Breast epithelium (tissue), 4 donors: ENCODE measurements around the gene EBF3. TPM values are rescaled to one million over a fixed set of nuclear protein-coding genes. Genes with fewer than 3 reads are reported as not detected.

ENCODE experiments used
- DNase-seq, 2 donors: peaks; one replicate each; pipeline ENCODE4 v3.0.0-alpha.2; 2019; ENCODE audit warnings: low spot score in 2 of 2
- H3K27ac ChIP-seq, 2 donors: fragments of 200-600 bp; sonication (generic) in 1 of 2; one replicate each; pipeline ENCODE4 v1.5.1; 2016 to 2019; ENCODE audit warnings: mild to moderate bottlenecking in 1 of 2
- H3K27me3 ChIP-seq, 2 donors: fragments of 200-600 bp; sonication (generic) in 1 of 2; one replicate each; pipeline versions ENCODE4 v1.5.1 to v1.6.0; 2017 to 2019; ENCODE audit warnings: control low read depth in 1 of 2, mild to moderate bottlenecking in 1 of 2
- H3K36me3 ChIP-seq: fragments of 200-600 bp; one replicate; pipeline ENCODE4 v1.5.1; 2019
- H3K4me1 ChIP-seq, 2 donors: fragments of 200-600 bp; sonication (generic); one replicate each; pipeline ENCODE4 v1.5.1; 2016 to 2019; ENCODE audit warnings: control low read depth in 1 of 2
- H3K4me3 ChIP-seq, 3 donors: fragments of 200-600 bp; sonication (generic); 1 replicate in 2 of 3; 2 replicates in 1 of 3; pipeline ENCODE4 v1.5.1; 2016 to 2019; ENCODE audit warnings: mild to moderate bottlenecking in 3 of 3, moderate library complexity in 2 of 3
- H3K9me3 ChIP-seq, 2 donors: fragments of 200-600 bp; sonication (generic) in 1 of 2; one replicate each; pipeline ENCODE4 v1.5.1; 2016 to 2019; ENCODE audit warnings: control low read depth in 1 of 2
- CTCF ChIP-seq, 3 donors: fragments of 450-650 bp; IDR thresholded peaks; one replicate each; pipeline ENCODE4 v1.5.1; 2016 to 2017; ENCODE audit warnings: antibody characterized with exemption in 3 of 3, mild to moderate bottlenecking in 3 of 3, moderate library complexity in 3 of 3
- POLR2A ChIP-seq: fragments of 450-650 bp; IDR thresholded peaks from one replicate; pipeline ENCODE4 v1.6.1; 2016; ENCODE audit warnings: antibody characterized with exemption, mild to moderate bottlenecking, moderate library complexity
- POLR2AphosphoS5 ChIP-seq, 3 donors: sonication (generic); formaldehyde crosslinking; IDR thresholded peaks; one replicate each; pipeline ENCODE4 v1.6.1; 2017; ENCODE audit warnings: antibody characterized with exemption in 3 of 3
- intact Hi-C: fragments of 100-400 bp; cut with DNase I; formaldehyde crosslinking; loops from one replicate; pipeline ENCODE4 v1.15.1; 2023; ENCODE audit warnings: low total_unique reads
- total RNA-seq, 3 donors: library from RNA; depleted of rRNA; stranded (reverse); fragments of >200 nt; gene quantifications; one replicate each; pipeline ENCODE4 v1.1.0, GENCODE V29; 2016

Gene EBF3
- total RNA-seq, 3 donors from 2014 or later: 4.2 to 28.0 (median 6.6) TPM

- Histone ChIP-seq H3K27me3 (peaks cover 0 to 9% of the 10 kb centered on the region in 2 donors), H3K27ac (peak overlapping the region; percentile 0 to 73), H3K4me3 (peak overlapping the region in 1 of 3 donors; percentile 34), H3K36me3 (no peaks in the 10 kb centered on the region), H3K4me1 (no peaks in the 10 kb centered on the region), H3K9me3 (no peaks in the 10 kb centered on the region)
- no peak for DNase-seq
- no peak for TF ChIP-seq CTCF (IDR thresholded peaks at IDR 0.05)
- no peak for TF ChIP-seq POLR2A
- TF ChIP-seq POLR2AphosphoS5 (IDR thresholded peaks at IDR 0.05): peak in 2 of 3 donors; percentile 21 to 39
- intact Hi-C loops: no loop called here
Measured at GRCh38 chr10:129945941-129946760, 17.9 kb downstream of the EBF3 start.

GRCh38 chr10:129945526-129945925 is 18.5 kb downstream of the EBF3 start:
- Histone ChIP-seq H3K4me3 (no peak overlapping the region), H3K9me3 (no peaks in the 10 kb centered on the region), H3K4me1 (no peaks in the 10 kb centered on the region), H3K27ac (peak overlapping the region in 1 of 2 donors; percentile 82), H3K36me3 (no peaks in the 10 kb centered on the region), H3K27me3 (peaks cover 0 to 9% of the 10 kb centered on the region in 2 donors)
- TF ChIP-seq POLR2A (no peak), CTCF (IDR thresholded peaks at IDR 0.05) (no peak), POLR2AphosphoS5 (IDR thresholded peaks at IDR 0.05) (no peak)
- intact Hi-C loops: no loop called here
- no peak for DNase-seq

- Histone ChIP-seq H3K27ac (peak overlapping the region in 1 of 2 donors; percentile 82), H3K4me1 (no peaks in the 10 kb centered on the region)
- intact Hi-C loops: no loop called here
Measured at GRCh38 chr10:129945064-129945463, 19.0 kb downstream of the EBF3 start.

GRCh38 chr10:129944456-129944855 is 19.6 kb downstream of the EBF3 start:
- no peaks in the 10 kb centered on the region for H3K4me1 ChIP-seq
- H3K4me3 ChIP-seq: no peak overlapping the region
- no peaks in the 10 kb centered on the region for H3K36me3 ChIP-seq
- TF ChIP-seq POLR2A (no peak), POLR2AphosphoS5 (IDR thresholded peaks at IDR 0.05) (no peak), CTCF (IDR thresholded peaks at IDR 0.05) (no peak)
- no peaks in the 10 kb centered on the region for H3K9me3 ChIP-seq
- intact Hi-C loops: no loop called here
- peaks cover 0 to 9% of the 10 kb centered on the region in 2 donors for H3K27me3 ChIP-seq
- H3K27ac ChIP-seq: no peak overlapping the region
- no peak for DNase-seq

More at GRCh38 chr10:129945064-129945463, 19.0 kb downstream of the EBF3 start:
- Histone ChIP-seq H3K36me3 (no peaks in the 10 kb centered on the region), H3K4me3 (no peak overlapping the region), H3K9me3 (no peaks in the 10 kb centered on the region), H3K27me3 (peaks cover 0 to 9% of the 10 kb centered on the region in 2 donors)
- DNase-seq: no peak
- TF ChIP-seq POLR2A: no peak
- TF ChIP-seq CTCF (IDR thresholded peaks at IDR 0.05): no peak
- TF ChIP-seq POLR2AphosphoS5 (IDR thresholded peaks at IDR 0.05): no peak

- DNase-seq: peak in 1 of 2 donors; percentile 27
- no peaks in the 10 kb centered on the region for H3K36me3 ChIP-seq
- intact Hi-C loops: no loop called here
- TF ChIP-seq POLR2AphosphoS5 (IDR thresholded peaks at IDR 0.05): no peak
- TF ChIP-seq CTCF (IDR thresholded peaks at IDR 0.05): no peak
- H3K9me3 ChIP-seq: no peaks in the 10 kb centered on the region
- peaks cover 0 to 9% of the 10 kb centered on the region in 2 donors for H3K27me3 ChIP-seq
- peak overlapping the region in 1 of 2 donors; percentile 52 for H3K27ac ChIP-seq
- H3K4me3 ChIP-seq: no peak overlapping the region
- H3K4me1 ChIP-seq: no peaks in the 10 kb centered on the region
Measured at GRCh38 chr10:129942936-129943715, 20.9 kb downstream of the EBF3 start.
